ENCODE results near the gene ECHDC1.
A peak's percentile ranks its signal among the peaks of the same experiment; 100 is the strongest.

ECHDC1 gene

DNA sequence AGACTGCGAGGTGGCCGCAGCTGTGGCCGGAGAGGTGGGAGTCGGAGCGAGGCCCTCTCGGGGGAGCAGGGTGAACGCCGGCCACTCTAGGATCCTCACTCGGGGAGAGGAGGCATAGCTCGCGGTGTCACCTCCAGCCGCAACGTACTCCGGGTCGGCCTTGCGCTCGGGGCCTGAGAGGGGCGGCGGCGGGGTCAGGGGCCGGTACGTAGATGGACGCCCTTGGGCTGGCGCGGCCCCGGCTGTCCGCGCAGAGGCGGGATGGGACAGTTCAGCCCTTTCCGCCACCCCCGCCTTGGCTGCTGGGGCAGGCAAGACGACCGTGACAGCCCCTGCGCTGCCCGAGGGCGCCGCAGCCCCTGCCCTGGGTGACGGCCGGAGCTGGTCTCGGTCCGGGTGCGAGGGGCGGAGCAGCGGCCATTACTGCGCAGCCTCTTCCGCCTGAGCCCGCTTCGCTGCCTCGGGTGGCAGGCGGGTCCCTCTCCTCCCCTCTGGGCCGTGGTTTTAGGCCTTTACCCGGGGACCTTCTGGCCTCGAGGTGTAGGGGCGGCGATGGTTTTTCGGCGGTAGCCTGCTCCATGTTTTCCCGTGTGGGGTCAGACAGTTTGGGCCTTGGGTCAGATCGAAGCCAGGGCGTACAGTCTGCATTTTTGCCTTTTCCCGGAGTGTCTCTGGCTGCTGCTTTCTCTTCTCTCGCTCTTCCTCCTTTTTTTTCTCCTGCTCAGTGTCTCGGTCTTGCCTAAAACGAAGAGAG is 76.3 kb downstream of the ECHDC1 start:
- no peak for TF ChIP-seq ZNF565 (CRISPR knock-in tag; conservative IDR thresholded peaks at IDR 0.05; ENCODE audit: low read depth)
- no peak for TF ChIP-seq SNAI2 (CRISPR knock-in tag; IDR thresholded peaks at IDR 0.05)
- no peak for TF ChIP-seq RARB (CRISPR knock-in tag; IDR thresholded peaks at IDR 0.05)
- no peak for TF ChIP-seq TOX (CRISPR knock-in tag; IDR thresholded peaks at IDR 0.05; ENCODE audit: borderline replicate concordance)
- TF ChIP-seq, protein P1, sequence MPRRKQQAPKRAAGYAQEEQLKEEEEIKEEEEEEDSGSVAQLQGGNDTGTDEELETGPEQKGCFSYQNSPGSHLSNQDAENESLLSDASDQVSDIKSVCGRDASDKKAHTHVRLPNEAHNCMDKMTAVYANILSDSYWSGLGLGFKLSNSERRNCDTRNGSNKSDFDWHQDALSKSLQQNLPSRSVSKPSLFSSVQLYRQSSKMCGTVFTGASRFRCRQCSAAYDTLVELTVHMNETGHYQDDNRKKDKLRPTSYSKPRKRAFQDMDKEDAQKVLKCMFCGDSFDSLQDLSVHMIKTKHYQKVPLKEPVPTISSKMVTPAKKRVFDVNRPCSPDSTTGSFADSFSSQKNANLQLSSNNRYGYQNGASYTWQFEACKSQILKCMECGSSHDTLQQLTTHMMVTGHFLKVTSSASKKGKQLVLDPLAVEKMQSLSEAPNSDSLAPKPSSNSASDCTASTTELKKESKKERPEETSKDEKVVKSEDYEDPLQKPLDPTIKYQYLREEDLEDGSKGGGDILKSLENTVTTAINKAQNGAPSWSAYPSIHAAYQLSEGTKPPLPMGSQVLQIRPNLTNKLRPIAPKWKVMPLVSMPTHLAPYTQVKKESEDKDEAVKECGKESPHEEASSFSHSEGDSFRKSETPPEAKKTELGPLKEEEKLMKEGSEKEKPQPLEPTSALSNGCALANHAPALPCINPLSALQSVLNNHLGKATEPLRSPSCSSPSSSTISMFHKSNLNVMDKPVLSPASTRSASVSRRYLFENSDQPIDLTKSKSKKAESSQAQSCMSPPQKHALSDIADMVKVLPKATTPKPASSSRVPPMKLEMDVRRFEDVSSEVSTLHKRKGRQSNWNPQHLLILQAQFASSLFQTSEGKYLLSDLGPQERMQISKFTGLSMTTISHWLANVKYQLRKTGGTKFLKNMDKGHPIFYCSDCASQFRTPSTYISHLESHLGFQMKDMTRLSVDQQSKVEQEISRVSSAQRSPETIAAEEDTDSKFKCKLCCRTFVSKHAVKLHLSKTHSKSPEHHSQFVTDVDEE (CRISPR knock-in tag; IDR thresholded peaks at IDR 0.05), result no peak
- TF ChIP-seq CSDC2 (CRISPR knock-in tag; IDR thresholded peaks at IDR 0.05), result no peak
- TF ChIP-seq ZFP3 (CRISPR knock-in tag; IDR thresholded peaks at IDR 0.05), result no peak
- no peak for TF ChIP-seq ZNF8 (CRISPR knock-in tag; IDR thresholded peaks at IDR 0.05)
- TF ChIP-seq, protein P2, sequence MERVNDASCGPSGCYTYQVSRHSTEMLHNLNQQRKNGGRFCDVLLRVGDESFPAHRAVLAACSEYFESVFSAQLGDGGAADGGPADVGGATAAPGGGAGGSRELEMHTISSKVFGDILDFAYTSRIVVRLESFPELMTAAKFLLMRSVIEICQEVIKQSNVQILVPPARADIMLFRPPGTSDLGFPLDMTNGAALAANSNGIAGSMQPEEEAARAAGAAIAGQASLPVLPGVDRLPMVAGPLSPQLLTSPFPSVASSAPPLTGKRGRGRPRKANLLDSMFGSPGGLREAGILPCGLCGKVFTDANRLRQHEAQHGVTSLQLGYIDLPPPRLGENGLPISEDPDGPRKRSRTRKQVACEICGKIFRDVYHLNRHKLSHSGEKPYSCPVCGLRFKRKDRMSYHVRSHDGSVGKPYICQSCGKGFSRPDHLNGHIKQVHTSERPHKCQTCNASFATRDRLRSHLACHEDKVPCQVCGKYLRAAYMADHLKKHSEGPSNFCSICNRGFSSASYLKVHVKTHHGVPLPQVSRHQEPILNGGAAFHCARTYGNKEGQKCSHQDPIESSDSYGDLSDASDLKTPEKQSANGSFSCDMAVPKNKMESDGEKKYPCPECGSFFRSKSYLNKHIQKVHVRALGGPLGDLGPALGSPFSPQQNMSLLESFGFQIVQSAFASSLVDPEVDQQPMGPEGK (CRISPR knock-in tag; IDR thresholded peaks at IDR 0.05; ENCODE audit: borderline replicate concordance), result no peak
- TF ChIP-seq ARNTL (CRISPR knock-in tag; IDR thresholded peaks at IDR 0.05; ENCODE audit: borderline replicate concordance, low read depth), result no peak
- no peak for TF ChIP-seq PPARA (CRISPR knock-in tag; IDR thresholded peaks at IDR 0.05; ENCODE audit: borderline replicate concordance)
- TF ChIP-seq ZC3H10 (CRISPR knock-in tag; IDR thresholded peaks at IDR 0.05), result no peak
- TF ChIP-seq GLIS3 (CRISPR knock-in tag; IDR thresholded peaks at IDR 0.05), result no peak
- TF ChIP-seq CSRNP3 (CRISPR knock-in tag; IDR thresholded peaks at IDR 0.05), result no peak
- no peak for TF ChIP-seq OSR1 (CRISPR knock-in tag; IDR thresholded peaks at IDR 0.05)
- TF ChIP-seq, protein P3, sequence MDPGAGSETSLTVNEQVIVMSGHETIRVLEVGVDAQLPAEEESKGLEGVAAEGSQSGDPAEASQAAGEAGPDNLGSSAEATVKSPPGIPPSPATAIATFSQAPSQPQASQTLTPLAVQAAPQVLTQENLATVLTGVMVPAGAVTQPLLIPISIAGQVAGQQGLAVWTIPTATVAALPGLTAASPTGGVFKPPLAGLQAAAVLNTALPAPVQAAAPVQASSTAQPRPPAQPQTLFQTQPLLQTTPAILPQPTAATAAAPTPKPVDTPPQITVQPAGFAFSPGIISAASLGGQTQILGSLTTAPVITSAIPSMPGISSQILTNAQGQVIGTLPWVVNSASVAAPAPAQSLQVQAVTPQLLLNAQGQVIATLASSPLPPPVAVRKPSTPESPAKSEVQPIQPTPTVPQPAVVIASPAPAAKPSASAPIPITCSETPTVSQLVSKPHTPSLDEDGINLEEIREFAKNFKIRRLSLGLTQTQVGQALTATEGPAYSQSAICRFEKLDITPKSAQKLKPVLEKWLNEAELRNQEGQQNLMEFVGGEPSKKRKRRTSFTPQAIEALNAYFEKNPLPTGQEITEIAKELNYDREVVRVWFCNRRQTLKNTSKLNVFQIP (CRISPR knock-in tag; IDR thresholded peaks at IDR 0.05; ENCODE audit: borderline replicate concordance, low read depth), result no peak
- peak; percentile 89 for ATAC-seq

- TF ChIP-seq, protein P3 (CRISPR knock-in tag; IDR thresholded peaks at IDR 0.05; ENCODE audit: borderline replicate concordance, low read depth), result no peak
- TF ChIP-seq TCF4 (CRISPR knock-in tag; IDR thresholded peaks at IDR 0.05; ENCODE audit: borderline replicate concordance), result no peak
- TF ChIP-seq CSRNP3 (CRISPR knock-in tag; IDR thresholded peaks at IDR 0.05), result no peak
- TF ChIP-seq ZFP30 (CRISPR knock-in tag; IDR thresholded peaks at IDR 0.05), result no peak
- no peak for TF ChIP-seq GLIS3 (CRISPR knock-in tag; IDR thresholded peaks at IDR 0.05)
- no peak for TF ChIP-seq ZC3H10 (CRISPR knock-in tag; IDR thresholded peaks at IDR 0.05)
- no peak for TF ChIP-seq CREB5 (CRISPR knock-in tag; IDR thresholded peaks at IDR 0.05; ENCODE audit: low read depth)
- no peak for TF ChIP-seq OSR1 (CRISPR knock-in tag; IDR thresholded peaks at IDR 0.05)
- TF ChIP-seq ZNF70 (CRISPR knock-in tag; IDR thresholded peaks at IDR 0.05), result no peak
- no peak for TF ChIP-seq PPARA (CRISPR knock-in tag; IDR thresholded peaks at IDR 0.05; ENCODE audit: borderline replicate concordance)
Observed at GRCh38 chr6:127266178-127266891, 77.1 kb downstream of the ECHDC1 start, which contains the start of gene RNF146. RNF146 (plus strand) TSS chr6:127266864; CDS start chr6:127280339, 13,475 bp downstream.

More at GRCh38 chr6:127266178-127266891, 77.1 kb downstream of the ECHDC1 start, which contains the start of gene RNF146:
- ATAC-seq, result peak; percentile 88

Data from SK-N-SH treated with all-trans-retinoic acid at 6 μM for 48 hours (cell line).